ENCODE data around the gene PARD3.

DNA sequence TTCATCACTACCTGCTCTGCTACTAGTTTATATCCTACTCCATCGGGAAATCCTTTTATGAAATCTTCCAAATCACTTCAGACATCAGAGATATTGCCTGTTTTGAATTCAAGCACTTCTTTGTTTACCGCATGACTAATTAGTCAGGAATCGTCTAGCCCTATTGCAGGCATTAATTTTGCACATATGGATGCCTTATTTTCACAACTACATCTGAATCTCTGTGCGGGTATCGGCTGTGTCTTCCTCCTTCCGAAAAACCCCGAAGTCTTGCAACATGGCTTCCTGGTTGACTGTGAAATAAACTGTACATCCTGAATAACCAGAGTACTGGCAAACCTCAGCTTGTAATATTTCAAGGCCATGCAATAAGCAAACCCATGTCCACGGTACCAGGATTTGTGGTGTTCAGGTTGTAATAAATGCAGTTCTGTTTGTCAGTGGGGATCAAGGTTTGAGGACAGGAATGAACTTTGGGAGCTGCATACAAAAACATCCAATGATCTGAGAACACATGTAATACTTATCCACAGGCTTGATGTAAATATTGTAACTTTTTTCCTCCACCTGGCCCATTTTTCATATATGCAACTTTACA is 642.1 kb downstream of the PARD3 start:
- TF ChIP-seq CTCF (IDR thresholded peaks at IDR 0.05; ENCODE audit: borderline replicate concordance, extremely low read depth, low read length, poor library complexity, severe bottlenecking) (no peak), EZH2 (IDR thresholded peaks at IDR 0.05; ENCODE audit: borderline replicate concordance, low read depth, low read length, severe bottlenecking) (no peak)
